ENCODE measurements around the gene RP2.

RP2 gene

DNA sequence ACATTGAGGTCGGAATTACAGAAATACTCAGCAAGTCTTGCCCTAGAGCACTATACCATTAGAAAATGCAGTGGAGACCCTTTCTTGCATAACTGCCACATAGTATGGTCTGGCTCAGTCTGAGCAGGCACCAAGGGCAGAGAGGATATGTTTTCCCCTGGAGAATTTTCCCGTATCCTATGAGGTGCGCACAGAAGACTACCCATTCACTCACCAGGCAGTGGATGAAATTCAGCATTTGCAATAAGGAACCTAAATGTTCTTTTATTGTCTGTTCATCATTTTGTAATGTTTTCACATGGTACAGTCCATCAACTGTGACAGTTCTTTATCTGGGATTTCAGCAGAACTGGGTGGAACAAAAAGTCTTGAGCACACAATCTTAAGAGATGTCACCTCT is 90.9 kb downstream of the RP2 start:
- no peak for DNase-seq

DNA sequence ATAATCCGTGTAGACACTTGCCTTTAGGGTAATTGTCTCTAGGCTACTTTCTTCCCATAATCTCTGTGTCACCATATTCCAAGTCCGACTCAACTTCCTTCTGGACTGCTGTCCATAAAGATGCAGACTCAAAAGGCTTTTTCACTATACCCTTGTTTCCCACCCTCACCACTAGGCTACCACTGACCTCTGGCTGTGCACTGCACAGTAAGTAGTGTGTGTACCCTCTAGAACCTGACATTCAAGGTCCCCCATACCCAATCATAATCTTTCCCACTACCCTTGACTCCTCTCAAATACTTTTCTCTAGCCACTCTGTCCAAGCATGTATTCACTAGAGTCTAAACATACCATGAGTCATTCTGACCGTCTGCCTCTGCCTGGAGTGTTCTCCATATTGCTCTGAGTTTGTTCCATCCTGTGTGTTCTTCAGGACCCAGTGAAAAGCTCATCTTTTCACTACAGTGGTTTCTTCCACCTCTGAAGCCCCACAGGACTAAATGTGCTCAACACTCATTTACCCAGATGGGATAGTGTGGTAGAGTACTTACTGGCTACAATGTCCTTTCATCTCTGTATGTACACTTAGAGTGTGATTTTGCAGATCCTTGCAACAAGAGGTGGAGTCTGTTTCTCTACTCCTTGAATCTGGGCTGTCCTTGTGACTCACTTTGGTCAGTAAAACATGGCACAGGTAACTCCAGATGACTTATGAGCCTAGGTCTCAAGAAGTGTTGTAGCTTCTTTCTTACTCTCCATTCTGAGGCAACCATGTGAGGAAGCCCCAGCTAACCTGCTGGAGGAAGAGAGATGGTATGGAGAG is 92.8 kb downstream of the RP2 start:
- no peak for DNase-seq

Data from activated effector memory CD4-positive, alpha-beta T cell treated with Interleukin-2 at 50 U/mL for 16 hours (primary cell).